Choroid plexus epithelial cell (primary cell): ENCODE results near the gene SCCPDH.
"Not testable (repeated sequence)": the region's sequence is repeated elsewhere in the genome, so short reads cannot be mapped to it uniquely, and the experiment has no call there.

ENCODE experiments used
- DNase-seq: peaks from one replicate; pipeline ENCODE4 v3.0.0-alpha.2; 2010; ENCODE audit warnings: low read depth
- H3K4me3 ChIP-seq: 2 replicates; pipeline ENCODE4 v1.5.1; 2011; ENCODE audit warnings: low read depth, mild to moderate bottlenecking, control low read depth, low read length, moderate library complexity
- CTCF ChIP-seq: conservative IDR thresholded peaks from 2 replicates; pipeline ENCODE4 v1.5.1; 2011; ENCODE audit warnings: low read depth, mild to moderate bottlenecking, control low read depth, inconsistent platforms, low read length, moderate library complexity

SCCPDH gene

GRCh38 chr1:246681900-246682895, 42.0 kb upstream of the SCCPDH start:
- DNase-seq, result peak; percentile 16
- no peak overlapping the region for H3K4me3 ChIP-seq
- TF ChIP-seq CTCF, result no peak

DNA sequence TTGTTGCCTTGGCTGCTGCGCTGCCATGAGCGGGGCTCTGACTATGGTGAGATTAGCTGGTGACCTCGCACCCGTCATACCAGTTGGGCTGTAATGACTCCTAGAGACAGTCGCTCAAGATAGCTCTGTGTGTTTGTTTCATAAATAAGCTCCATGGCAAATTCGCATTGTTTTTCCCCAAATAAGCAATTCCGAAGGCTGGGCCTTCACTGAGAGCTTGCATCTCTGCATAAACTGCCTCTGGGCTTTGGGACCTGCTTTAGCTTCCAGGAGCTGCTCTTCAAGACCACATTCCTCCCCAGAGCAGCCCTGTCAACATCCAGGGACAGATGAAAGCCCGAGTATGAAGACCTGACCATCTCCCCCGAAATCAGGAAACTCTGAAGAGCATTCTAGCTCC, 40.7 kb upstream of the SCCPDH start:
- no peak overlapping the region for H3K4me3 ChIP-seq
- no peak for DNase-seq
- no peak for TF ChIP-seq CTCF

- H3K4me3 ChIP-seq, result no peak overlapping the region
- no peak for DNase-seq
- TF ChIP-seq CTCF, result peak; percentile 19
These were observed 37.2 kb upstream of the SCCPDH start for GRCh38 chr1:246687002-246687401.

DNA sequence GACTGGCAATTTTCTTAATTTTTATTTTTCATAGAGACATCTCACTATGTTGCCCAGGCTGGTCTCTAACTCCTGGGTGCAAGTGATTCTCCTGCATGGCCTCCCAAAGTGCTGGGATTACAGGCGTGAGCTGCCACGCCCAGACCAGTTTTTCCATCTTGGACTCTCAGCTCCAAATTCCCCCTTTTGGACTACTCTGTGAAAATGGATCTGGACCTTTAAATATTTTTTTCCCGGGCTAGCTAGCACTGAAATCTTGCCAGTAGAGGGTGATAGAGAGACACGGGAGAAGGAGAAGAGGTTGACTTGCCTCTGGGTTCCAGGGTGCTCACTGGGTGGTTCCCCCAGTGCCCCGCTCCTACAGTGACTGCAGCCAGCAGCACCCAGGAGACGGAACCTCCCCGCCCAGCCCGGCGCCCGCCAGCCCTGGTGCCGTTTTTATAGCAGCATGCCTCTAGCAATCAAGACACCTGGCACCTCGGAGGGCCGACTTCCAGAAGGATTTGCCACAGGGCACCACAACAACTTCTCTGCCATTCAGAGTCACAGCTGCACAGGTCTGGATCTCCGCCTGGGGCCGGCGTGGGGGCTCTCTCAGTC, 34.7 kb upstream of the SCCPDH start:
- DNase-seq, result peak; percentile 78
- H3K4me3 ChIP-seq, result peak overlapping the region; percentile 48
- peak; percentile 89 for TF ChIP-seq CTCF

GRCh38 chr1:246690100-246690499, 34.1 kb upstream of the SCCPDH start:
- no peak for DNase-seq
- H3K4me3 ChIP-seq, result no peak overlapping the region
- TF ChIP-seq CTCF, result no peak

GRCh38 chr1:246691622-246692495, 32.4 kb upstream of the SCCPDH start:
- no peak overlapping the region for H3K4me3 ChIP-seq
- TF ChIP-seq CTCF, result no peak
- no peak for DNase-seq

DNA sequence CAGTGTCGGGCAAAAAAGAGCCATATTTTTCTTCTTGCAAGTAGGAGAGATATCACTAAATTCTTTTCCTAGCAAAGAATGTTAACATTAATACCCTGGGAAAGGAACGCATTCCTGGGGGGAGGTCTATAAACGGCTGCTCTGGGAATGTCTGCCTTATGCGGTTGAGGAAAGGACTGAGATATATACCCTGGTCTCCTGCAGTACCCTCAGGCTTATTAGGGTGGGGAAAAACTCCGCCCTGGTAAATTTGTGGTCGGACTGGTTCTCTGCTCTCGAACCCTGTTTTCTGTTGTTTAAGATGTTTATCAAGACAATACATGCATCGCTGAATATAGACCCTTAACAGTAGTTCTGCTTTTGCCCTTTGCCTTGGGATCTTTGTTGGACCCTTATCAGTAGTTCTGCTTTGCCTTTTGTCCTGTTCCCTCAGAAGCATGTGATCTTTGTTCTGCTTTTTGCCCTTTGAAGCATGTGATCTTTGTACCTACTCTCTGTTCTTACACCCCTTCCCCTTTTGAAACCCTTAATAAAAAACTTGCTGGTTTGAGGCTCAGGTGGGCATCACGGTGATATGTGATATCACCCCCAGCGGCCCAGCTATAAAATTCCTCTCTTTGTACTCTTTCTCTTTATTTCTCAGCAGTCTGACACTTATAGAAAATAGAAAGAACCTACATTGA, 29.9 kb upstream of the SCCPDH start:
- DNase-seq, H3K4me3 ChIP-seq: not testable (repeated sequence)
